ENCODE results near the gene TBX15.

DNA sequence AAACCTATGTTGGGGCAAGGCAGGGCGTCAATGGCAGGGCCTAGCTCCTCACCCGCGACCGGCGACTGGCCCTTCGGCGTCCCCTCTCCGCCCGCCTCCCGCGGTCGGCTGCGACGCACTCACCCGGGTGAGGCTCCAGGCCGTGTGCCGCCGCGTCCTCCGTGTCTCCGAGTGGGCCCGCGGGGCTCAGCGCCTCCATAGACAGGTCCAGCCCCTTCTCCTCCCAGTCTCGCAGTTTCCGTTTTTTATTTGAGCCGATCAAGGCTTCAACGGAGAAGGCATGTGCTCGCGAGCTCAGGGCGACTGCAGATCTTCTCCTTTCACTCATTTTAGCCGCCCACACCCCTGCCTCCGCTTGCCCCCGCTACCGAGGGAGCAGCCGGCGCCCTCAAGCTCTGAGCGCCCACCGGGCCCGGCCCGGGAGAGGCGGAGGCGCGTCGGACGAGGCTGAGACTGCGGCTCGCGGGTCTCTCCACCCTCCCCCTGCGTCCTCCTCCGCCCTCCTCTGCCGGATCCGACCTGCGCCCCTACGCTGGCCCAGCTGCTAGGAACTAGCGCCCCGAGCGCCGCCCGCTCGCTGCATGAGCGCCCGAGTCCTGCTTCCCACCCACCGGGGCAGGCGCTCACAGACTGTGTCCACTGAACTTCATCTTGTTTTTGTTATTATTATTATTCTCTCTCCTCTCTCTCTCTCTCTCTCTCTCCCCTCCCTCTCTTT, 516 bp downstream of the TBX15 start:
- TF ChIP-seq, protein P1, sequence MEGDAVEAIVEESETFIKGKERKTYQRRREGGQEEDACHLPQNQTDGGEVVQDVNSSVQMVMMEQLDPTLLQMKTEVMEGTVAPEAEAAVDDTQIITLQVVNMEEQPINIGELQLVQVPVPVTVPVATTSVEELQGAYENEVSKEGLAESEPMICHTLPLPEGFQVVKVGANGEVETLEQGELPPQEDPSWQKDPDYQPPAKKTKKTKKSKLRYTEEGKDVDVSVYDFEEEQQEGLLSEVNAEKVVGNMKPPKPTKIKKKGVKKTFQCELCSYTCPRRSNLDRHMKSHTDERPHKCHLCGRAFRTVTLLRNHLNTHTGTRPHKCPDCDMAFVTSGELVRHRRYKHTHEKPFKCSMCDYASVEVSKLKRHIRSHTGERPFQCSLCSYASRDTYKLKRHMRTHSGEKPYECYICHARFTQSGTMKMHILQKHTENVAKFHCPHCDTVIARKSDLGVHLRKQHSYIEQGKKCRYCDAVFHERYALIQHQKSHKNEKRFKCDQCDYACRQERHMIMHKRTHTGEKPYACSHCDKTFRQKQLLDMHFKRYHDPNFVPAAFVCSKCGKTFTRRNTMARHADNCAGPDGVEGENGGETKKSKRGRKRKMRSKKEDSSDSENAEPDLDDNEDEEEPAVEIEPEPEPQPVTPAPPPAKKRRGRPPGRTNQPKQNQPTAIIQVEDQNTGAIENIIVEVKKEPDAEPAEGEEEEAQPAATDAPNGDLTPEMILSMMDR (IDR thresholded peaks at IDR 0.05; ENCODE audit: insufficient read depth, low read depth, low read length) = no peak
- TF ChIP-seq EZH2 (IDR thresholded peaks at IDR 0.05; ENCODE audit: insufficient read depth, low read length) = peak; percentile 78

Measured in astrocyte (in vitro differentiated cells and primary cell).